T1000 (cell line): ENCODE data around the gene ARMC5.
A peak's percentile ranks its signal among the peaks of the same experiment; 100 is the strongest.
"Not testable (repeated sequence)": the region's sequence is repeated elsewhere in the genome, so short reads cannot be mapped to it uniquely, and the experiment has no call there.

Experiments used
- DNase-seq: peaks from one replicate; lab custom pipeline; 2025; ENCODE audit warnings: mixed read lengths; lab: John Stamatoyannopoulos, UW

The ARMC5 gene, protein sequence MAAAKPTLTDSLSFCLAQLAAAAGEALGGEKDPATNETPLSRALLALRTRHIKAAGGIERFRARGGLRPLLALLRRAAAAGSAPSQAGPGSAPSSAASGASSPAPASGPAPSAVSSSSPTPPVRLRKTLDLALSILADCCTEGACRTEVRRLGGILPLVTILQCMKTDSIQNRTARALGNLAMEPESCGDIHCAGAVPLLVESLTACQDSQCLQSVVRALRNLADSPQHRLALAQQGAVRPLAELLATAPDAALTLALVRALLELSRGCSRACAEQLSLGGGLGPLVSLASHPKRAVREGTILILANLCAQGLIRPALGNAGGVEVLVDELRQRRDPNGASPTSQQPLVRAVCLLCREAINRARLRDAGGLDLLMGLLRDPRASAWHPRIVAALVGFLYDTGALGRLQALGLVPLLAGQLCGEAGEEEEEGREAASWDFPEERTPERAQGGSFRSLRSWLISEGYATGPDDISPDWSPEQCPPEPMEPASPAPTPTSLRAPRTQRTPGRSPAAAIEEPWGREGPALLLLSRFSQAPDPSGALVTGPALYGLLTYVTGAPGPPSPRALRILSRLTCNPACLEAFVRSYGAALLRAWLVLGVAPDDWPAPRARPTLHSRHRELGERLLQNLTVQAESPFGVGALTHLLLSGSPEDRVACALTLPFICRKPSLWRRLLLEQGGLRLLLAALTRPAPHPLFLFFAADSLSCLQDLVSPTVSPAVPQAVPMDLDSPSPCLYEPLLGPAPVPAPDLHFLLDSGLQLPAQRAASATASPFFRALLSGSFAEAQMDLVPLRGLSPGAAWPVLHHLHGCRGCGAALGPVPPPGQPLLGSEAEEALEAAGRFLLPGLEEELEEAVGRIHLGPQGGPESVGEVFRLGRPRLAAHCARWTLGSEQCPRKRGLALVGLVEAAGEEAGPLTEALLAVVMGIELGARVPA

DNA sequence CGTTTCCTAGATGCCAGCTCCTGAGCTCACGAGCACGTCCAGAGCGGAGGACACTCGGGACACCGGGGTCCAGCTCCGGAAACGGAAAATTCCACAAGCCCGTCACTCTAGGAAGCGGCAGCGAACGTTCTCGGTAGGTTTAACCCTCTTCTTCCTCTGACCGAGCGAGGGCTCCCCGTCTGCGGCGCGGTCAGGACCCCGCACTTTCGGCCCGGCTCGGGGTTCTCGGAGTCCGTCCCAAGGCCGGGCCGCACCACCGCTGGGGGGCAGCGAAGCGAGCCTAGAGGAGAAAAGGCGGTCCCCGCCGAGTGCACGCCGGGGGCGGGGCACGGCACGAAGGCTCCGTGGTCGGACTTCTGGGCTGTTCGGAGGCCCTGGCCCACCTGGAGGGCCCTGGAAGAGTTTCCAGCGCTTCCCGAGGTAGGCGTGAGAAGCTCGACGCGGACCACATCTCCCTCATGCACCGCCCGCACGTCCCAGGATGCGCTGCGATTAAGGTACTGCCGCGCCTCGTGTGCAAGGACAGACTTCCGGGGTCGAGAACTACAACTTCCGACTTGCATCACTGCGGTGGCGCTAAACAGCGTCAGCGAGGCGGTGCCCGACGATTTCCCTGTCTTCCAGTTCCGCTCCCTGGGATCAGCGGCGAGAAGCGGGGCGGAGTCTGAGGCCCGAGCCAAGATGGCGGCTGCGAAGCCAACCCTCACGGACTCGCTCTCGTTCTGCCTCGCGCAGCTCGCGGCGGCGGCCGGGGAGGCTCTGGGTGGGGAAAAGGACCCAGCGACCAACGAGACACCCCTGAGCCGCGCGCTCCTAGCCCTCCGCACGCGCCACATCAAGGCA is at the start of gene ARMC5:
Gene ARMC5 (plus strand): TSS at position 658 of the 843 bp plus-strand sequence. CDS start 24 bp downstream, at position 682.
- peak; percentile 97 for DNase-seq

DNA sequence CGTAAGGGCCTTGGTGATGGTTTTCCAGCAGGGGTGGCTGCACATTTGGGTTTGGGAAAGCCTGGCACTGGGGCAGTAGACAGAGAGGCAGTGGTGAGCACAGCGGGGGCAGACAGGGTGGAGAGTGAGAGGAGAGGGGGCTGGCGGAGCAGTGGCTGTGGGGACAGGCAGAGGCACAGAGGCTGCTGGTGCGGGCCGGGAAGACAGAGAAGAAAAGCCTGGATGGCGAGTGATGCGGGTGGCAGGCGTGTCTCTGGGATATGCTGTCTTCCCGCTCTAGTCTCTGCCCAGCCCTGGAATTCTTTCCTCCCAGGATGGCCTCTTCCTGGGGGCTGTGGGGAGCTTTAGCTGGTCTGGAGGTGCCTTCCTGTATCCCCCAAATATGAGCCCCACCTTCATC is 49.2 kb upstream of the ARMC5 start:
- no peak for DNase-seq

DNA sequence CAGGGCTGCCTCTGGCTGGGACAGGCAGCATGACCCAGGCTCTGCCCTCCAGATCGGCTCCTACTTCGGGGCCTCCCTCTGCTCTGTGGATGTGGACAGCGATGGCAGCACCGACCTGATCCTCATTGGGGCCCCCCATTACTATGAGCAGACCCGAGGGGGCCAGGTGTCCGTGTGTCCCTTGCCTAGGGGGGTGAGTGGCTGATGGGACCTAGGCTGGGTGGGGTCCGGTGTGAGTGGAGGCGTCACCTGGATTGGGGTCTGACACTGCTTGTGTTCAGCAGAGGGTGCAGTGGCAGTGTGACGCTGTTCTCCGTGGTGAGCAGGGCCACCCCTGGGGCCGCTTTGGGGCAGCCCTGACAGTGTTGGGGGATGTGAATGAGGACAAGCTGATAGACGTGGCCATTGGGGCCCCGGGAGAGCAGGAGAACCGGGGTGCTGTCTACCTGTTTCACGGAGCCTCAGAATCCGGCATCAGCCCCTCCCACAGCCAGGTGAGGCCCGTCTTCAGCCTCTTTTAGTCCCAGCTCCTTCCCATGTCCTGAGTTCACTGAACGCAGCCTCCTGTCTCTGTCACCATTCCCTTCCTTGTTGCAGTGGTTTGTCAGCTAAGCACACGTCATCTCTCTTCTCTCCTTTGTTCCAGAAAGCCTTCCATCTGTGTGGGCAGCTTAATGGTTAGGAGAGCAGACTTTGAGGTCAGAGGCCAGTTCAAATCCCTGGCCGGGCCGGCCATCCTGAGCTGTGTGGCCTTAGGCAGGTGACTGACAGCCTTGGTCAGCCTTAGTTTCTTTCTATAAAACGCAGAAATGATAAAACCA is 48.1 kb upstream of the ARMC5 start:
- no peak for DNase-seq

DNA sequence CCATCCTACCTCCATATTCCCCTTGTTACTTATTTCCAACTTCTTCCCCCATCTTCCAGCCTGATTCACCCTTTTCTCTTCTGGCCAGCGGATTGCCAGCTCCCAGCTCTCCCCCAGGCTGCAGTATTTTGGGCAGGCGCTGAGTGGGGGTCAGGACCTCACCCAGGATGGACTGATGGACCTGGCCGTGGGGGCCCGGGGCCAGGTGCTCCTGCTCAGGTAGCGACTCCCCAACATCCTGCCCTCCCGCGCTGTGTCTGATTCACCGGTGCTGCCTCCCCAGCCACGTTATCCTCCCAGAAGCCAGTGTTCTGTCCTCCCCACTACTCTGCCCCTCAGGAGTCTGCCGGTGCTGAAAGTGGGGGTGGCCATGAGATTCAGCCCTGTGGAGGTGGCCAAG is 46.6 kb upstream of the ARMC5 start:
- no peak for DNase-seq

DNA sequence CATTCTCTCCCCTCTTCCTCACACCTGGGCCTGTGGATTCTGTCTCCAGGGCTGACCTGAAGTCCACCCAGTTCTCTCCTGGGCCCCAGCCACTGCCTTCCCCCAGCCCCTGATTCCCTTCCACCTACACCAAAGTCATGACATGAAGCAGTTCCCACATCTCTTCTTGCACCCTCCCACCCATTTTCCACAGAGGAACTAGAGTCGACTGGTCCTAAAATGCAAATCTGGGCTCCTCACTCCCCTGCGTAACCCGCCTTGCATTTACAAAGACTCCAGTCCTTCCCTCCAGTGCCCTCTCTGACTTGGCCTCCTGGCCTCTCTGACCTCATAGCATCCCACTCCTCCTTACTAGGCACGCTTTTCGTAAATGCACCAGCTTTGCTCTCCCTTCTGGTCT is 45.9 kb upstream of the ARMC5 start:
- no peak for DNase-seq

DNA sequence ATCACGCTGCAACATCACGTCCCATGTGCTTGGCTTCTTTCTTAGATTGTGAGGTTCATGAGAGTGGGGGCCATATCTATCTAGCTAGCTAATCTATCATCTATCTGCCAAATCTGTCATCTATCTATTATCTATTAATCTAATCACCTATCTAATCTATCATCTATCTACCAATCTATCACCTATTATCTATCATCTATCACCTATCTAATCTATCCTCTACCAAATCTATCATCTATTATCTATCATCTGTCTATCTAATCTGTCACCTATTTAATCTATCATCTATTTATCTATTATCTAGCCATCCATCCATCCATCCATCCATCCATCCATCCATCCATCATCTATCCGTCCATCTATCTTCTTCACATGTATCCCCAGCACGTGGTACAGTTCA is 45.4 kb upstream of the ARMC5 start:
- no peak for DNase-seq

DNA sequence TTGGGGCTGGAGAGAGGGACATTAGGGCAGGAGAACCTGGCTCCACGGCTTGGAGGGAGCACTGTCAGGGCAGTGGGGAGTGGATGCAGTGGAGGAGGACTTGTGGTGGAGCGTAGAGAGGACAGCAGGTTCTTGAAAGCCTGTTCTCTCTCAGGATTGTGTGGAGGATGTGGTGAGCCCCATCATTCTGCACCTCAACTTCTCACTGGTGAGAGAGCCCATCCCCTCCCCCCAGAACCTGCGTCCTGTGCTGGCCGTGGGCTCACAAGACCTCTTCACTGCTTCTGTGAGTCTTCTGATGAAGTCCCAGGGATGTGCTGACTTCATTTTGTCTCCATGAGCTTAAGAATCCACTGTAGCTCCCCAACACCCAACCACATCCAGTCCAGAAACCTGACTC is 44.6 kb upstream of the ARMC5 start:
- no peak for DNase-seq

DNA sequence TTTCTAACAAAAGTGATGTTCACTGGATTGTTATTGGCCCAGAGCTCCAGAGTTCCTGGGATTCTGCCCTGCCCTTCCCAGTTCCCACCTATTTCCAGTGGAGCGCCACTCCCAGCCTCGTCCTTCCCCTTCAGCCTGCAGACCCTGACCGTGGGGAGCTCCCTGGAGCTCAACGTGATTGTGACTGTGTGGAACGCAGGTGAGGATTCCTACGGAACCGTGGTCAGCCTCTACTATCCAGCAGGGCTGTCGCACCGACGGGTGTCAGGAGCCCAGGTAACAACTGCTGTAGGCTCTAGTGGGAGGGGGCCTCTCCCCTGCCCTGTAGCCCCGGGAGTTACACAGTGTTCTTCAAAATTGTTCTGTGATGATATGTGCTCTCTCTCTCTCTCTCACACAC is 42.9 kb upstream of the ARMC5 start:
- DNase-seq: no peak

DNA sequence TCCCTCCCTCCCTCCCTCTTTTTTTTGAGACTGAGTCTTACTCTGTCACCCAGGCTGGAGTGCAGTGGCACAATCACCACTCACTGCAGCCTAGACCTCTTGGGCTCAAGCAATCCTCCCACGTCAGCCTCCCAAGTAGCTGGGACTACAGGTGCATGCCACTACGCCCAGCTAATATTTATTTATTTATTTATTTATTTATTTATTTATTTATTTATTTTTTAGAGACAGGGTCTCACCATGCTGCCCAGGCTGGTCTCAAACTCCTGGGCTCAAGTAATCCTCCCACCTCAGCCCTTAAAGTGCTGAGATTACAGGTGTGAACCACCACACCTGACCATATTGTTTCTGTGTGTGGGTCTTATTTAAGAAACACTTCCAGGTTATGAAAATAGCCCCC is 42.3 kb upstream of the ARMC5 start:
- DNase-seq: not testable (repeated sequence)

DNA sequence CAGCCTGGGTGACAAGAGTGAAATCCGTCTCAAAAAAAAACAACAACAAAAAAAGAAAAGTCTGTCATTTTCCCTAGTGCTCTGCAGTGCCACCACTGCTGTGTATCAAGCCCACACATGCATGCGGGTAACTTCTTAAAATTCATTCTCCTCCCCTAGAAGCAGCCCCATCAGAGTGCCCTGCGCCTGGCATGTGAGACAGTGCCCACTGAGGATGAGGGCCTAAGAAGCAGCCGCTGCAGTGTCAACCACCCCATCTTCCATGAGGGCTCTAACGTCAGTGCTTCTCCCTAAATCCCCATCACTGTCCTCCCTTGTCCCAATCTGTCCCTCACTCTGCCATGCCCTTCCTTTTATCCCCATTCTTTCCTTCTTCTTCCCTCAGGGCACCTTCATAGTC is 41.4 kb upstream of the ARMC5 start:
- DNase-seq: no peak

DNA sequence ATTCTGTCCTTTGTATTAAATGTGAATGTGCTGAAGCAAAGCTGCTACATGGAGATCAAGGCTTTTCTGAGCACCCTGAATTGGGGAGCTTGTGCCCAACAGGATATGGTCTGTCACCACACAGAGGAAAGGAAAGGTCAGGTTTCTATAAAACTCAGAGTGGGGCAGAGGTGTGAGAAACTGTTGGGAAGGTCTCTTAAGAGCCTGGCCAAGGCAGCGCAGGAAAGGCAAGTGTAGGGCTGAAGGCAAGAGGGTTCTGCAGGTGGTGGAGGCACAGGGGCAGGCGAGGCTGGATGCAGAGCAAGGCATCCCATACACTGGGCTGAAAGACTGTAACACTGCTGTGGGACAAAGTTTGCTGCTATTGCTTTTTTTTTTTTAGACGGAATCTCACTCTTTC is 39.3 kb upstream of the ARMC5 start:
- no peak for DNase-seq

DNA sequence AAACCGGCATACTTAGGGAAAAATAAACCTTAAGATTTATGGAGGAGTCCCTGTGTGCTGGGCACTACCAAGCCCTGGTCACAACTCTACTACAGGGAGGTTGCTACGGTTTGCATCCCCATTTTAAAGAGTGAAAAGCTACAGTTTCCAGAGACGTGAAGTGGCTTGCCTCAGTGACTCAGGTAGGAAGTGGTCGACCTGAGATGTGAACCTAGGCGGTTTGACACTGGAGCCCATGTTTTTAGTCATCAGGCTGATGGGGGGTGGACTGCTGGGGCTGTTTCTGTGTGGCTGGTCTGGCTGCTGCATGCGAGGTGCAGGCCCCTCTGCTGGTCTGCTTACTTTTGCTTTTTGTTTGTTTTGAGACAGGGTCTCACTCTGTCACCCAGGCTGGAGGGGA is 37.7 kb upstream of the ARMC5 start:
- no peak for DNase-seq

DNA sequence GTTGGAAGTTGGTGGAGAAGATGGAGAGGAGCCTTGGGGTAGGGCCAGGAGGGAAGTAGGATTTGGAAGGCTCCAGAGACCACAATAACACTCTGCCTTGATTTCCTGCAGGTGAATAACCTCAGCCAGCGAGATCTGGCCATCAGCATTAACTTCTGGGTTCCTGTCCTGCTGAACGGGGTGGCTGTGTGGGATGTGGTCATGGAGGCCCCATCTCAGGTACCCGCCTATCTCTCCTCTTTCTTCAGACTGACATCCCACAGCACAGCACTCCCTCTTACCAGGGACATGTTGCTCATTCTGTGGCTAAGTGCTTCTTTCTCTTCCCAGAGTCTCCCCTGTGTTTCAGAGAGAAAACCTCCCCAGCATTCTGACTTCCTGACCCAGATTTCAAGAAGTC is 36.1 kb upstream of the ARMC5 start:
- no peak for DNase-seq

DNA sequence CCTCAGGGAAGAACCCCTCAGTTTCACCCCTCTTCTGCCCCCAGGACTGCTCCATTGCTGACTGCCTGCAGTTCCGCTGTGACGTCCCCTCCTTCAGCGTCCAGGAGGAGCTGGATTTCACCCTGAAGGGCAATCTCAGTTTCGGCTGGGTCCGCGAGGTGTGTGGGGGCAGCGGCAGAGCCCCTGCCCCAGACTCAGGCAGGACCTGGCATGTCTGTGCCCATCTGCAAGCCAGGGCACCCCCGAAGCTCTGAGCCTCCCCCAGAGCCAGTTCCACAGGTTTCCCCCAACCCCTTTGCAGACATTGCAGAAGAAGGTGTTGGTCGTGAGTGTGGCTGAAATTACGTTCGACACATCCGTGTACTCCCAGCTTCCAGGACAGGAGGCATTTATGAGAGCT is 35.5 kb upstream of the ARMC5 start:
- DNase-seq: no peak

DNA sequence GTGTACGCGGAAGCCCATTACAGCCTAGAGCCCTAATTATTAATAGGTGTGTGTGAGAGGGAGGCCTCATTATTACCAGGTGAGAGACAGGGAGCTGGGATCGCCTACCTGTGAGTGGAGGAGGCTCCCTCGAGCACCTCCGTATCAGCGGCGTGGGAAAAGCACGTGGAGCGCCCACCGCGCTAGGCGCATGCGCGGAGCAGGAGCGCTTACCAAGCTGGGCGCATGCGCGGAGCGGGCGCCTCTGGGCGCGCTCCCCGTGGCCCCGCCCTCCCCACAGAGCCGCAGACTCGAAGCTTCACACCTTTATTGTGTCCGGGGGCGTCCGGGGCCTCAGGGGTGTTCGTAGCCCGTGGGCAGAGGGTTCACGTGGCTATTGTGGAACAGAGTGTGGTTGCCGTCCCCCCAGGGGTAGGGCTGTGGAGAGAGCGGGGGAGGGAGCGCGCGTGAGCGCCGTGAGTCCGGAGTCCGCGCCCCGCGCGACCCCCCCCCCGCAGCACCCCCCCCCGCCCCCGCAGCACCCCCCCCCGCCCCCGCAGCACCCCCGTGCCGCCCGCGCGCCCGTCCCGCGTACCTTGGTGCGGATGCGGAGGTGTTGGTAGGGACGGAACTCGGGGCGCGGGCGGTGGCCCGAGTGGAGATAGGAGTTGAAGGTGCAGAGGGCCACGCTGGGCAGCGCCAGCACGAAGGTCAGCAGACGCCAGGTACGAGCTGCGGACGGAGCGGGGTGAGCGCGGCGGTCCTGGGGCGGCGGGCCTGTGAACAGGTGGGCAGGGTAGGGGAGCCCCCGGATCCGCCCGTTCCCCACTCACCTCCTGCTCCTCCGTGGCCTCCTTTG is 31.6 kb upstream of the ARMC5 start:
- no peak for DNase-seq

DNA sequence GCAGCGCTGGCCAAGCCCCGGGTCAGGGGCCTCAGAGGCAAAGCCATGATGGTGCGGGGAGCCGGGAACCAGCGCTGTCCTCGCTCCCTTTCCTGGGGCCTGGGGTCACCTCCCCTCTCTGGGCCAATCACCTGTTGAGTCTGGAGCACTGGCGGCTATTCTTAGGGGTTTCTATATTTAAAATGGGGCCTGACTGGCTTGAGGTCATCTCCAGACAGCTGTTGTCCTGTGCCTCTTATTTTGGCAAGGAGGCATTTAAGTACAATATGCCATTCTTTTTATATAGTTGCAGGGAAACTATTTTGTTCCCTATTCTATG is 31.1 kb upstream of the ARMC5 start, which contains the start of gene COX6A2:
Gene COX6A2 (minus strand): TSS at position 82 of the 319 bp plus-strand sequence. CDS start 35 bp downstream, at position 47.
- DNase-seq: no peak

DNA sequence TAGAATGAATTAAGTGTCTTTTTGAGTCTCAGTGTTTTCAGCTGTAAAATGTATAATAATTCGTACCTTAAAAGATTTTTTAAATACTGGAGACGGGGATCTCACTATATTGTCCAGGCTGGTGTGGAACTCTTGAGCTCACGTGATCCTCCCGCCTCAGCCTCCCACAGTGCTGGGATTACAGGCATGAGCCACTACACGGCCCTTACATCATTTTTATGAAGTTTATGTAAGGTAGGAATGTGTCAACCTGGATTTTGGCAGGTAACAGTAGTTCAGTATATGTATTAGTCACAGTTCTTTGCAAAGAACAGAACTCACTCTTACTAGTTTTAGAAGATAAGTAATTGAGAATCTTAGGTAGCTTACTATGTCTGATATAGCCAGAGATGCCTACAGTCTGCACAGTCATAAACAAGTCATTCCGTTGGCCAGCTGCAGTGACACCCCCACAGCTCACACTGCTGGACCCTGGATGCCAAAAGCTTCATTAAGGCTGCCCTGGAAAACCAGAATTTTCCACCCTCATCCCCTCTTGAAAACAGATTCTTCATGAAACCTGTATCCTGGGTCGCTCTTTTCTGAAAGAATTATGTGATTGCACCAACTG is 30.6 kb upstream of the ARMC5 start:
- DNase-seq: no peak

DNA sequence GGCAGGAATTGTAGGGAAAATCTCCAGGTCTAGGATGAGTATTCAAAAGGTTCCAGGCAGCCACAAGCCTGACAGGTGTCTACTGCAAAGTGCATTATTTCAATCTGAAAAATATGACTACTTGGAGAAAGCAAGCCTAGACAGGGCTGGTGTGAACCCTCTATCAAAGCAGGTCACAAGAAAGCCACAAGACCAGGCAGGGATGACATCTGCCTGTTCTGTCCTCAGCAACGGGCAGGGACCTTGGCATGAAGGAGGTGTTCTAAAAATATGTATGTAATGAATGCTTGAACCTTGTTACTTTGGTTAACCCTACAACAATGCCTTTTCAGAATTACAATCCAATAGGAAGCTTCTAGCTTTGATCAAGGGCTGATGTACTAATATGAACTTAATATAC is 30.0 kb upstream of the ARMC5 start:
- no peak for DNase-seq

DNA sequence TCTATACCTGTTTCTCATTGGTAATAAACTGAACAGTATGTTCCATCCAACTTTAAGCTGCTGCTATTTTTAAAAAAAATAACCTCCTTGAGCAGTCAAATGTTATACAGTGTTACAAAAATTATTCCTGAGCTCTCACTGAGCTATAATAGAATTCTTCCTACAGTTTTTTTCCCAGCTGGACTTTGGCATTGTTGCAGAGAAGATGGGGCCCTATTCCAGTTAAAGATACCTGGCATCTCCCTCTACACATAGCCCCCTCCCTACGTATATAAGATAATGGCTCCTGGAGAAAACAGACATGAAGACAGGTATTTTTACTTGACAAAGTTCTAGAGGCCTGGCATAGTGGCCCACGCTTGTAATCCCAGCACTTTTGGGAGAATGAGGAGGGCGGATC is 29.5 kb upstream of the ARMC5 start:
- DNase-seq: no peak
